ENCODE data around the gene TBC1D1. TPM values are rescaled to one million over a fixed set of nuclear protein-coding genes. Genes with fewer than 3 reads are reported as not detected.

The TBC1D1 gene
- total and polyA plus RNA-seq, 2 of the 8 experiments (the other 6 are each of a cell fraction or from before 2014, with no cell fraction given) = 96.9 to 162 TPM

DNA sequence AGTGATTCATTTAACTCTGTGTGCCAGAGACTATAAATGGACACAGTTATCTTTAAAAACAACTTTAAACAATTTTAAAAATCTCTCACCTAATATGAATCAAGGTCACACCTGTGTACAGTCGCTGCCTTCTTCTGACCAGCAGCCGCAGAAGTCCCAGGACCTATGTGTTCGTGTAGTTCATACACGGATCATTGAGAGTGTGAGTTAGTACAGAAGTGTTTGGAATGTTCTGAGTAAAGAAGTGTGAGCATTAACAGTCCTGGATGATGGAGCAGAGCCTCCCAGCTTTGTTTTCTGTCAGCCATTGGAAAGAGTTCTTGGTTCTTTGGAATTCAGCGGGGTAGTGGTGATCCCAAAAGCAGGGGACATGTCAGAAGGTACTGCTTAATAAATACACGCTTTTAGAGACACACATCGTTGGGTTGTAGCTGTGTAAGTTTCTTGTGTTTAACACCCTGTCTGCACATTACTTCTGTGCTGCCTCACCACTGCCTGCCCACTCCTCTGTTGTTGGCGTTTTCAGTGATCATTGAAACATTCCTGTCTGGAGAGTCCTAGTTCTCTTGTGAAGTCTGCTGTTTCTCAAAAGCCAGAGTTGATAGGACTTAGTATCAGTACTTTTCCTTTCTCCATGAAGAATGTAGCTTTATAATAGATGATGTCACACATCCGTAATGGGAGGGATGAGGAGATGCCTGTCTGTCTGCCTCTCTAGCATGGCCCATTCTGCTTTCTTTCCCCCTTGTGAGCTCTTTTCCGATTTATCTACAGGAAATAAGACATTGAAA lies 159.9 kb downstream of the TBC1D1 start:
- Histone ChIP-seq H4K91ac (replicated peaks; ENCODE audit: insufficient read length, low read length) (no peak overlapping the region), H2AK5ac (ENCODE audit: low read depth, low read length) (no peak overlapping the region), H3K23me2 (ENCODE audit: low read depth, low read length) (no peaks in the 10 kb centered on the region), H3K18ac (ENCODE audit: extremely low read depth, low read length) (no peak overlapping the region), H4K20me1 (replicated peaks in 1 of 2; ENCODE audit: control insufficient read depth in 1 of 2, insufficient read depth in 2 of 2, low read length in 2 of 2) (no peaks in the 10 kb centered on the region), H3K36me3 (ENCODE audit: control insufficient read depth in 2 of 4, insufficient read depth in 4 of 4, low read length in 3 of 4) (peaks cover 3 to 40% (median 9%) of the 10 kb centered on the region in 4 experiments; a peak in 5 of 8 replicates), H2BK20ac (ENCODE audit: low read length) (no peak overlapping the region), H3K4me2 (ENCODE audit: insufficient read depth in 1 of 2, low read depth in 2 of 2, low read length in 2 of 2) (no peak overlapping the region), H2BK12ac (ENCODE audit: low read depth, low read length) (no peak overlapping the region), H2BK15ac (ENCODE audit: low read length) (no peak overlapping the region), H3K79me1 (ENCODE audit: low read depth, low read length) (peaks cover 3% of the 10 kb centered on the region; the same call in 1 of the 2 replicates), H3K14ac (ENCODE audit: insufficient read length) (no peak overlapping the region), H3K27ac (ENCODE audit: low read depth, low read length) (no peak overlapping the region), H3K9me3 (ENCODE audit: insufficient read depth in 2 of 2, low read depth in 1 of 2, low read length in 1 of 2) (no peaks in the 10 kb centered on the region), H3K4me3 (ENCODE audit: extremely low read depth in 1 of 4, insufficient read depth in 2 of 4, low read depth in 3 of 4, low read length in 4 of 4) (no peak overlapping the region), H3K23ac (ENCODE audit: insufficient read length) (no peak overlapping the region), H2AFZ (ENCODE audit: low read length) (no peak overlapping the region), H3K56ac (replicated peaks; ENCODE audit: insufficient read length, low read depth, low read length) (no peak overlapping the region), H3K27me3 (replicated peaks in 1 of 4; ENCODE audit: control insufficient read depth in 3 of 4, extremely low read depth in 1 of 4, insufficient read depth in 3 of 4, low read length in 3 of 4) (no peaks in the 10 kb centered on the region), H4K5ac (ENCODE audit: insufficient read length, low read depth, low read length) (no peak overlapping the region), H3K4ac (replicated peaks; ENCODE audit: insufficient read length, low read depth, low read length) (no peak overlapping the region), H3K9ac (replicated peaks in 1 of 4; ENCODE audit: extremely low read depth in 1 of 4, low read depth in 3 of 4, low read length in 3 of 4) (no peak overlapping the region), H3K79me2 (ENCODE audit: control insufficient read depth in 1 of 2, insufficient read depth in 2 of 2, low read length in 2 of 2) (no peaks in the 10 kb centered on the region), H3K4me1 (replicated peaks in 1 of 4; ENCODE audit: control insufficient read depth in 3 of 4, insufficient read depth in 4 of 4, low read length in 3 of 4) (peaks cover 0 to 4% (median 0%) of the 10 kb centered on the region in 4 experiments; a peak in 3 of 7 replicates), H2BK5ac (ENCODE audit: low read depth, low read length) (no peak overlapping the region), H2BK120ac (replicated peaks; ENCODE audit: low read depth, low read length) (no peak overlapping the region), H4K8ac (ENCODE audit: extremely low read depth, insufficient read depth, low read length) (no peak overlapping the region)
- ChIA-PET POLR2A (ENCODE audit: partially characterized antibody) (no interaction called here), CTCF (ENCODE audit: partially characterized antibody) (interaction anchor here (0.6 to 2.9 kb wide), 5 partner anchors 11 to 471 kb away, joined by 3 to 7 read pairs (median 3); no protein-coding TSS in a partner anchor)
- DNase-seq (ENCODE audit: low read depth in 1 of 2, low spot score in 2 of 2) (no peak), FAIRE-seq (no peak)
- 89% methylated on average over 10 of the region's 10 CpGs; no CpG with 5 or more reads in 1 of the 2 experiments for WGBS, 2 experiments (ENCODE audit: extremely low coverage in 1 of 2, insufficient coverage in 1 of 2, insufficient read length in 1 of 2, insufficient replicate concordance in 2 of 2, low coverage in 1 of 2, low lambda C conversion rate in 2 of 2, missing lambda C conversion rate in 1 of 2)
- TF ChIP-seq RAD21 (IDR thresholded peaks at IDR 0.05 in 1 of 2, conservative IDR thresholded peaks at IDR 0.05 in 1 of 2; ENCODE audit: low read depth in 2 of 2, low read length in 2 of 2) (no peak), CHD1 (IDR thresholded peaks at IDR 0.05; ENCODE audit: low read depth, low read length) (no peak), ASH2L (IDR thresholded peaks at IDR 0.05; ENCODE audit: low read length) (no peak), KDM1A (IDR thresholded peaks at IDR 0.05; ENCODE audit: borderline replicate concordance, low read length) (no peak), HDAC2 (IDR thresholded peaks at IDR 0.05; ENCODE audit: borderline replicate concordance in 1 of 2, low read depth in 2 of 2, low read length in 2 of 2) (no peak), KDM5A (IDR thresholded peaks at IDR 0.05; ENCODE audit: low read length) (no peak), YY1 (IDR thresholded peaks at IDR 0.05; ENCODE audit: low read depth, low read length) (no peak), RFX5 (IDR thresholded peaks at IDR 0.05; ENCODE audit: borderline replicate concordance, low read depth, low read length) (no peak), PHF8 (conservative IDR thresholded peaks at IDR 0.05; ENCODE audit: low read depth, low read length) (no peak), TAF7 (optimal IDR thresholded peaks at IDR 0.05; ENCODE audit: borderline replicate concordance, low read depth, low read length) (no peak)
